Measurements from ENCODE around the gene DRP2.

DNA sequence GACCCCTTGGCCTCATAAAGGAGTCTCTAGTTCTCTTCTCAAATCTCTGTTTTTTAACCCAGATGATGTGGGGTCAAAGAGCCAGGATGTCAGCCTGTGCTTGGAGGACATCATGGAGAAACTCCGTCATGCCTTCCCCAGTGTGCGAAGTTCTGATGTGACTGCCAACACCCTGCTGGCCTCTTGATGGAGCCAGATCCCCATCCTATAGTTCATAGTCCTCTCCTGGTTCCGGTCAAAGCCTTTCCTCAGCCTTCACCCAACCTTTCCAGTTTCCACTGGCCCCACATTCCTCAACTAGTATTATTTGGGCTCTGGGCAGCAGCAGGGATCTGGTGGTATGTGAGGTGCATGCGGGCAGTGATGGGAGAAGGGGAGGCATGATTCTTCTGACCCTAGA lies 40.8 kb downstream of the DRP2 start:
- TF ChIP-seq, protein P1, sequence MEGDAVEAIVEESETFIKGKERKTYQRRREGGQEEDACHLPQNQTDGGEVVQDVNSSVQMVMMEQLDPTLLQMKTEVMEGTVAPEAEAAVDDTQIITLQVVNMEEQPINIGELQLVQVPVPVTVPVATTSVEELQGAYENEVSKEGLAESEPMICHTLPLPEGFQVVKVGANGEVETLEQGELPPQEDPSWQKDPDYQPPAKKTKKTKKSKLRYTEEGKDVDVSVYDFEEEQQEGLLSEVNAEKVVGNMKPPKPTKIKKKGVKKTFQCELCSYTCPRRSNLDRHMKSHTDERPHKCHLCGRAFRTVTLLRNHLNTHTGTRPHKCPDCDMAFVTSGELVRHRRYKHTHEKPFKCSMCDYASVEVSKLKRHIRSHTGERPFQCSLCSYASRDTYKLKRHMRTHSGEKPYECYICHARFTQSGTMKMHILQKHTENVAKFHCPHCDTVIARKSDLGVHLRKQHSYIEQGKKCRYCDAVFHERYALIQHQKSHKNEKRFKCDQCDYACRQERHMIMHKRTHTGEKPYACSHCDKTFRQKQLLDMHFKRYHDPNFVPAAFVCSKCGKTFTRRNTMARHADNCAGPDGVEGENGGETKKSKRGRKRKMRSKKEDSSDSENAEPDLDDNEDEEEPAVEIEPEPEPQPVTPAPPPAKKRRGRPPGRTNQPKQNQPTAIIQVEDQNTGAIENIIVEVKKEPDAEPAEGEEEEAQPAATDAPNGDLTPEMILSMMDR (IDR thresholded peaks at IDR 0.05 in 8 of 11, conservative IDR thresholded peaks at IDR 0.05 in 3 of 11), result peak in 2 of 11 experiments; percentile 11 to 19
- TF ChIP-seq POLR2A (IDR thresholded peaks at IDR 0.05) (no peak), POLR2AphosphoS5 (IDR thresholded peaks at IDR 0.05) (no peak)

Measured in spleen (tissue), 7 donors.